ENCODE data around the gene USP10. TPM values are rescaled to one million over a fixed set of nuclear protein-coding genes. Genes with fewer than 3 reads are reported as not detected.
A peak's percentile ranks its signal among the peaks of the same experiment; 100 is the strongest.

Gene USP10
- total RNA-seq, 2 experiments from 2014 or later: 99.3 to 106 TPM

DNA sequence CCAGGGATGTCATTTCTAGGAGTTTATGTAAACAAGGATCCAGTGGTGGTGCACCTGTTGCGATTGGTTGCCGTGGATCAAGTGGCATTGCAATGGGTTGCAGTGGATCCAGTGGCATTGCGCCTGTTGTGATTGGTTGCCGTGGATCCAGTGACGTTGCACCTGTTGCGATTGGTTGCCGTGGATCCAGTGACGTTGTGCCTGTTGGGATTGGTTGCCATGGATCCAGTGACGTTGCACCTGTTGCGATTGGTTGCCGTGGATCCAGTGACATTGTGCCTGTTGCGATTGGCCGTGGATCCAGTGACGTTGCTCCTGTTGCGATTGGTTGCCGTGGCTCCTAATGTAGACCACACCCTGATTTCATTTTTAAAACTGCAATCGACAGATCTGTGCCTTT is 63.8 kb downstream of the USP10 start:
- H3K27ac ChIP-seq (ENCODE audit: low read depth in 1 of 2, low read length in 2 of 2): no peak overlapping the region
- TF ChIP-seq, protein P1, sequence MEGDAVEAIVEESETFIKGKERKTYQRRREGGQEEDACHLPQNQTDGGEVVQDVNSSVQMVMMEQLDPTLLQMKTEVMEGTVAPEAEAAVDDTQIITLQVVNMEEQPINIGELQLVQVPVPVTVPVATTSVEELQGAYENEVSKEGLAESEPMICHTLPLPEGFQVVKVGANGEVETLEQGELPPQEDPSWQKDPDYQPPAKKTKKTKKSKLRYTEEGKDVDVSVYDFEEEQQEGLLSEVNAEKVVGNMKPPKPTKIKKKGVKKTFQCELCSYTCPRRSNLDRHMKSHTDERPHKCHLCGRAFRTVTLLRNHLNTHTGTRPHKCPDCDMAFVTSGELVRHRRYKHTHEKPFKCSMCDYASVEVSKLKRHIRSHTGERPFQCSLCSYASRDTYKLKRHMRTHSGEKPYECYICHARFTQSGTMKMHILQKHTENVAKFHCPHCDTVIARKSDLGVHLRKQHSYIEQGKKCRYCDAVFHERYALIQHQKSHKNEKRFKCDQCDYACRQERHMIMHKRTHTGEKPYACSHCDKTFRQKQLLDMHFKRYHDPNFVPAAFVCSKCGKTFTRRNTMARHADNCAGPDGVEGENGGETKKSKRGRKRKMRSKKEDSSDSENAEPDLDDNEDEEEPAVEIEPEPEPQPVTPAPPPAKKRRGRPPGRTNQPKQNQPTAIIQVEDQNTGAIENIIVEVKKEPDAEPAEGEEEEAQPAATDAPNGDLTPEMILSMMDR (IDR thresholded peaks at IDR 0.05): no peak
- H3K36me3 ChIP-seq (ENCODE audit: insufficient read depth, low read length): peaks cover 74% of the 10 kb centered on the region
- POLR2A ChIA-PET: interaction anchor here (0.6 kb wide), 1 partner anchor 17 kb away, joined by 4 read pairs; no protein-coding TSS in a partner anchor
- Mint-ChIP-seq H3K36me3 (ENCODE audit: low read depth) (peaks cover 91% of the 10 kb centered on the region), H3K4me1 (ENCODE audit: low read depth) (peaks cover 76% of the 10 kb centered on the region), H3K27me3 (no peaks in the 10 kb centered on the region), H3K27ac (peak overlapping the region; percentile 96), H3K4me3 (no peak overlapping the region), H3K9me3 (no peaks in the 10 kb centered on the region)
- CTCF ChIA-PET: interaction anchor here (1.7 kb wide), 1 partner anchor 9 kb away, joined by 6 read pairs; no protein-coding TSS in a partner anchor
- peaks cover 54% of the 10 kb centered on the region for H3K4me1 ChIP-seq (ENCODE audit: insufficient read depth, low read length)
- DNase-seq (no peak), ATAC-seq (ENCODE audit: poor library complexity) (no peak)
- H3K27me3 ChIP-seq (ENCODE audit: control insufficient read depth in 1 of 2, insufficient read depth in 2 of 2, low read length in 2 of 2): no peaks in the 10 kb centered on the region
- H3K4me3 ChIP-seq (ENCODE audit: low read length): no peak overlapping the region
- intact Hi-C loops (cut with DNase I, micrococcal nuclease): no loop called here
- H3K9me3 ChIP-seq (ENCODE audit: control insufficient read depth in 1 of 2, insufficient read depth in 1 of 2, low read length in 2 of 2): no peaks in the 10 kb centered on the region

DNA sequence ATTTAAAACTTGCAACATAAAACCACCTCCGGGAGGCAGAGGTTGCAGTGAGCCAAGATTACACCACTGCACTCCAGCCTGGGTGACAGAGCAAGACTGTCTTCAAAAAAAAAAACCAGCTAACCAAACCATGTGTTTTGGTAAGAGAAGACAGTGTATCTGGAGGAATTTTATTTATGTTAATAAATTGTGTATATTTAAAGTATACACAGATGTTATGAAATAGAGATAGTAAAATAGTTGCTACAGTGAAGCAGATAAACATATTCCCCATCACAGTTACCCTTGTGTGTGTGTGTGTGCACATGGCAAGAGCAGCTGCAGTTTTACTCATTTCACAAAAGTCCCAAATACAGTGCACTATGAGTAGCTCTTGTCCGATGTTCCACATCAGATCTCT is 65.2 kb downstream of the USP10 start:
- peak; percentile 39 for ATAC-seq (ENCODE audit: poor library complexity)
- Histone ChIP-seq H3K9me3 (ENCODE audit: control insufficient read depth in 1 of 2, insufficient read depth in 1 of 2, low read length in 2 of 2) (no peaks in the 10 kb centered on the region), H3K4me3 (ENCODE audit: low read length) (no peak overlapping the region), H3K4me1 (ENCODE audit: insufficient read depth, low read length) (peaks cover 59% of the 10 kb centered on the region), H3K36me3 (ENCODE audit: insufficient read depth, low read length) (peaks cover 84% of the 10 kb centered on the region), H3K27me3 (ENCODE audit: control insufficient read depth in 1 of 2, insufficient read depth in 2 of 2, low read length in 2 of 2) (no peaks in the 10 kb centered on the region), H3K27ac (ENCODE audit: low read depth in 1 of 2, low read length in 2 of 2) (no peak overlapping the region)
- no peak overlapping the region for H3K4me3 Mint-ChIP-seq
- intact Hi-C loops (cut with DNase I, micrococcal nuclease): no loop called here
- ChIA-PET CTCF (interaction anchor here (2.5 to 2.8 kb wide), 2 partner anchors 10 to 187 kb away, joined by 10 to 17 read pairs; no protein-coding TSS in a partner anchor), POLR2A (no interaction called here)
- H3K4me1 Mint-ChIP-seq (ENCODE audit: low read depth): peaks cover 74% of the 10 kb centered on the region
- H3K36me3 Mint-ChIP-seq (ENCODE audit: low read depth): peaks cover 98% of the 10 kb centered on the region
- TF ChIP-seq, protein P1 (IDR thresholded peaks at IDR 0.05): no peak
- no peaks in the 10 kb centered on the region for H3K27me3 Mint-ChIP-seq
- no peak for DNase-seq
- peak overlapping the region; percentile 96 for H3K27ac Mint-ChIP-seq
- H3K9me3 Mint-ChIP-seq: no peaks in the 10 kb centered on the region

DNA sequence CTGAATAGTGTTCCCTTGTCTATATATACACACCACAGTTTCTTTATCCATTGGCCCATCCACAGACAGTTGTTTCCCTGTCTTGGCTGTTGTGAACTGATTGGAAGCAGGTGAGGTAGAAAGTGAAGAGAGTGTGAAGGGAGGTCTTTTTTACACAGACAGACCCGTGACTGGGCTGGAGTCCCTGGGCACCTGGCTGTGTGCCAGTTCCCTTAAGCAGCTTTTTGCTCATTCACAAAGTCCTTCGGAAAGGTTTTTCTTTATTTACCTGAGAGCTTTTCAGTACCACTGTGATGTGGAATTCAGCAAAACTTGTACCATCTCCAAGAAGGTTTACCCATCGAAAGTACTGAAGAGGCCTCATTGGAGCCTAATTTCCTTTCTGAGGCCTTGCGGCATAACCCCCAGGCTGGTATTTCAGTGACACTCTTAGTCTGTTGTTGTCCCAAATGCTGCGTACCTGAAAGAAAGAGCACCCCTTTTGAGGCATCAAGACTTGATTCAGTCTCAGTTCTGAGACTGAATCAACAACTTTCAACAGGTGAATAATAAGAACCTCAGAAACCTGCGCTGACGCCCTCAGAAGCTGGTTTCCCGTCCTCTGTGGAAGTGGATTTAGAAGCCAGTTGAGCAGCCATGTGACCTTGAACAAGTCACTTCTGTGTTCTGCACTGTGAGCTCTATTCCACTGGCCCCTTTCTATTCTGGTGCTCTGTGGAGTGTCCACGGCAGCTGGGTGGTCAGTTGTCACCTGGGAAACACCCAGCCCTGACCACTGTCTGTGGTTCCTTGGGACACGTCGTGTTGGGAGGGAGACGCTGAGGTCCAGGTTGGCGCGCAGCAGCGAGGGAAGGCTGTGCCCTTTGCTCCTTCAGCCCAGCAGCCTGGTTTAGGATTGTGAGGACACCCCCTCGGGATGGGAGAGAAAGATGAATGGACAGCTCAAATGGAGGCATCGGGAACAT is 66.1 kb downstream of the USP10 start:
- Histone ChIP-seq H3K36me3 (ENCODE audit: insufficient read depth, low read length) (peaks cover 80% of the 10 kb centered on the region), H3K27ac (ENCODE audit: low read depth in 1 of 2, low read length in 2 of 2) (peak overlapping the region; percentile 29 to 31), H3K9me3 (ENCODE audit: control insufficient read depth in 1 of 2, insufficient read depth in 1 of 2, low read length in 2 of 2) (no peaks in the 10 kb centered on the region), H3K4me1 (ENCODE audit: insufficient read depth, low read length) (peaks cover 53% of the 10 kb centered on the region), H3K4me3 (ENCODE audit: low read length) (no peak overlapping the region), H3K27me3 (ENCODE audit: control insufficient read depth in 1 of 2, insufficient read depth in 2 of 2, low read length in 2 of 2) (no peaks in the 10 kb centered on the region)
- peak overlapping the region; percentile 96 for H3K27ac Mint-ChIP-seq
- H3K27me3 Mint-ChIP-seq: no peaks in the 10 kb centered on the region
- ATAC-seq (ENCODE audit: poor library complexity): peak; percentile 65
- ChIA-PET POLR2A (no interaction called here), CTCF (interaction anchor here (0.7 to 2.8 kb wide), 3 partner anchors 11 to 186 kb away, joined by 3 to 17 read pairs (median 10); no protein-coding TSS in a partner anchor)
- H3K9me3 Mint-ChIP-seq: no peaks in the 10 kb centered on the region
- TF ChIP-seq, protein P1 (IDR thresholded peaks at IDR 0.05): no peak
- peak overlapping the region; percentile 42 for H3K4me3 Mint-ChIP-seq
- intact Hi-C loops (cut with DNase I, micrococcal nuclease): no loop called here
- H3K4me1 Mint-ChIP-seq (ENCODE audit: low read depth): peaks cover 65% of the 10 kb centered on the region
- DNase-seq: peak in 5 of 14 experiments; percentile 18 to 50 (median 29)
- peaks cover 98% of the 10 kb centered on the region for H3K36me3 Mint-ChIP-seq (ENCODE audit: low read depth)
